ENCODE data around the gene PPRC1. TPM values are rescaled to one million over a fixed set of nuclear protein-coding genes. Genes with fewer than 3 reads are reported as not detected.

PPRC1 gene
- total RNA-seq, 4 donors from 2014 or later, result 15.4 to 105 (median 31.9) TPM

- ATAC-seq (ENCODE audit: low FRiP score) (no peak), DNase-seq (ENCODE audit: low spot score) (no peak)
Measured at GRCh38 chr10:102196893-102197292, 64.1 kb downstream of the PPRC1 start.

GRCh38 chr10:102198027-102198426 is 65.2 kb downstream of the PPRC1 start:
- ATAC-seq (ENCODE audit: low FRiP score), result no peak
- DNase-seq (ENCODE audit: low spot score), result no peak
- TF ChIP-seq CTCF (IDR thresholded peaks at IDR 0.05), result no peak

More at GRCh38 chr10:102196893-102197292, 64.1 kb downstream of the PPRC1 start:
- no peak for TF ChIP-seq CTCF (IDR thresholded peaks at IDR 0.05)

Small RNA genes within 50 kb of the gene (small RNA-seq; reads per million reads assigned to genes)
- gene AL500527.1 (not detected), gene AL500527.2 (not detected)

Other genes starting within 250 kb of the PPRC1 start
- 10 to 100 TPM; 10.0 to 61.8 (median 12.7) TPM for gene ARMH3, start 76.9 kb upstream of the PPRC1 start, total RNA-seq
- gene HPS6, start 67.7 kb upstream of the PPRC1 start, total RNA-seq, result 10 to 100 TPM; 14.1 to 31.5 (median 22.5) TPM
- 10 to 100 TPM; 20.1 to 33.2 (median 30.9) TPM for gene LDB1, start 12.7 kb upstream of the PPRC1 start, total RNA-seq
- gene NOLC1, start 19.3 kb downstream of the PPRC1 start, total RNA-seq, result 100 to 1,000 TPM in 2 of 4 donors, 10 to 100 TPM in 2; 35.3 to 229 (median 81.7) TPM
- gene ELOVL3, start 93.3 kb downstream of the PPRC1 start, total RNA-seq, result 1 to 10 TPM in 3 of 4 donors, under 1 TPM in 1; 0.72 to 4.6 (median 2.1) TPM
- gene PITX3, start 108.5 kb downstream of the PPRC1 start, total RNA-seq, result under 1 TPM in 2 of 4 donors, not detected in 2; 0.36 to 0.37 TPM
- gene GBF1, start 112.5 kb downstream of the PPRC1 start, total RNA-seq, result 10 to 100 TPM; 28.1 to 34.9 (median 31.6) TPM

All from omental fat pad (tissue), 4 donors.